ENCODE results near the gene LIX1. TPM values are rescaled to one million over a fixed set of nuclear protein-coding genes. Genes with fewer than 3 reads are reported as not detected.

LIX1 gene
- total RNA-seq, 2 experiments from 2014 or later = not detected

DNA sequence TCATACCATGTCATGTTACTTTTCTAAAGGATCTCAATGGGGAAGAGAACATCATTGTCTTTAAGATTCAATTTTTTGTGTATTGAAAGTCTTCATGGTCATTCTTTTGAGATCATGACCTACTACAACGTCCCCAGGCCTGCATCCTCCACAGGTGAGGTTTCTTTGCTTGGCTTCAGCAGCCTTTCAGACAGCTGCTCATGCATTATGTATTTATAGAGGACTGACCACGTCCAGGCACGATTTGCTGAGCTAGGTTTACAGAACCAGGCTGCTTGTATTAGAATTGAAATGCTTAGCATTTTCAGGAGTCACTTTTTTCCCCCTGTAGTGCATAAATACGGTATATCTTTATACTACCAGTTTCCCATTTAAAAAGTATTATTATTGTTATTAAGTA, 70.4 kb downstream of the LIX1 start:
- Mint-ChIP-seq H3K27ac (no peak overlapping the region), H3K4me3 (no peak overlapping the region), H3K36me3 (ENCODE audit: low read depth) (no peaks in the 10 kb centered on the region), H3K9me3 (ENCODE audit: insufficient read depth) (no peaks in the 10 kb centered on the region), H3K4me1 (ENCODE audit: low read depth) (no peaks in the 10 kb centered on the region), H3K27me3 (ENCODE audit: low read depth) (peaks cover 7% of the 10 kb centered on the region)
- POLR2A ChIA-PET = no interaction called here
- no peak for ATAC-seq
- CTCF ChIA-PET = interaction anchor here (0.8 kb wide), 1 partner anchor 70 kb away, joined by 3 read pairs; the partner anchor contains the start of gene LIX1
- no peak for DNase-seq

- DNase-seq (no peak), ATAC-seq (no peak)
- POLR2A ChIA-PET = no interaction called here
- Mint-ChIP-seq H3K27ac (no peak overlapping the region), H3K4me1 (ENCODE audit: low read depth) (no peaks in the 10 kb centered on the region), H3K9me3 (ENCODE audit: insufficient read depth) (no peaks in the 10 kb centered on the region), H3K36me3 (ENCODE audit: low read depth) (no peaks in the 10 kb centered on the region), H3K27me3 (ENCODE audit: low read depth) (peaks cover 9% of the 10 kb centered on the region), H3K4me3 (no peak overlapping the region)
- CTCF ChIA-PET = interaction anchor here (1.1 kb wide), 1 partner anchor 74 kb away, joined by 3 read pairs; no protein-coding TSS in a partner anchor
Measured at GRCh38 chr5:97071101-97071500, 71.3 kb downstream of the LIX1 start.

DNA sequence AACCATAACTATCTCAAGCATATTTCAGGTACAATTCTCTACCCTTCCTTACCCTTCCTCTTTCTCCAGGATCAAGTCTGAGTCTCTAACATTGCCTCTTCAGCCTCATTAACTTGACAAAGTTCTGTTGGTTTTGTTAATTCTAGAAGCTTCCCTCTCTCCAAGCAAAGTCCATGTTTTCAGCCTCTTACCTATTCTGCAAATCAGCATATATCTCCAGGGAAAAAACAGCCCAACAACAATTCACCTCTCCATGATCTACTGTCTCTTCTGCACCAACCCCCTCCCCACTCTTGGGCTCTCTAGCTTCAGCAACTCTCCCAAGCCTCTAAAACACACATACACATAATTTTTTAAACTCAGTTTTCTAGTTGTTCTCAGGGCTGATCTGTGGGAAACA, 72.2 kb downstream of the LIX1 start:
- Mint-ChIP-seq H3K27ac (no peak overlapping the region), H3K27me3 (ENCODE audit: low read depth) (peaks cover 9% of the 10 kb centered on the region), H3K9me3 (ENCODE audit: insufficient read depth) (no peaks in the 10 kb centered on the region), H3K4me3 (no peak overlapping the region), H3K4me1 (ENCODE audit: low read depth) (no peaks in the 10 kb centered on the region), H3K36me3 (ENCODE audit: low read depth) (no peaks in the 10 kb centered on the region)
- ChIA-PET CTCF (interaction anchor here (0.7 to 1.1 kb wide), 2 partner anchors 73 to 201 kb away, joined by 3 read pairs; no protein-coding TSS in a partner anchor), POLR2A (no interaction called here)
- DNase-seq (no peak), ATAC-seq (no peak)

DNA sequence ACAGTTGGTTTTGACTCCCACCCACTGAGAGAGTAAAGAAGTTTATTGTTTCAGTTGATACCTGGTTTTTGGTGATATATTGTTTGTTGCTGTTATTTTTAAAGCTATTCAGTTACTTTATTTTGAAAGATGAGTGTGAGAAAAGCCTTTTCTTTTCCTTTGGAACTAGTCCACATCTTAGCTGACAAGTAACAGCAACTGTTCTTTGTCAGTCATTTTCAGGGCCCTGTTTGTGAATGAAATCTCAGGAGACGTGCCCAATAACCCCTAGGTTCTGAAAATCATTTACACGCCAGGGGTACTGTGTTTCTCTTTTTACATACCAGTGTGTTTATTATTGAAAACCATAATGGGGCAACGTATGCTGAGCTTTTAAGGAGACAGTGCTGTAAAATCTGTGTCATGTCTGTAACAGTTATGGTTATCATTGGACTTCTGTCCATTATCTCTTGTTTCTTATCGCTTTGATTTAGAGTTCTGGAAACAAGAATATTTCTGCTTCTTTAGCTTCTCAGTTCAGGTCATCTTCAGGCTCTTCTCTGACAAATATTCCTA, 75.0 kb downstream of the LIX1 start:
- DNase-seq (no peak), ATAC-seq (no peak)
- no peaks in the 10 kb centered on the region for H3K9me3 Mint-ChIP-seq (ENCODE audit: insufficient read depth)
- H3K27me3 Mint-ChIP-seq (ENCODE audit: low read depth) = peaks cover 9% of the 10 kb centered on the region
- H3K4me3 Mint-ChIP-seq = no peak overlapping the region
- POLR2A ChIA-PET = interaction anchor here (0.9 kb wide), 1 partner anchor 22 kb away, joined by 3 read pairs; no protein-coding TSS in a partner anchor
- H3K36me3 Mint-ChIP-seq (ENCODE audit: low read depth) = no peaks in the 10 kb centered on the region
- H3K4me1 Mint-ChIP-seq (ENCODE audit: low read depth) = peaks cover 2% of the 10 kb centered on the region
- H3K27ac Mint-ChIP-seq = no peak overlapping the region
- CTCF ChIA-PET = interaction anchor here (1.0 to 1.3 kb wide), 2 partner anchors 70 to 198 kb away, joined by 3 to 5 read pairs; no protein-coding TSS in a partner anchor

- Mint-ChIP-seq H3K9me3 (ENCODE audit: insufficient read depth) (no peaks in the 10 kb centered on the region), H3K27ac (no peak overlapping the region), H3K4me3 (no peak overlapping the region), H3K4me1 (ENCODE audit: low read depth) (peaks cover 2% of the 10 kb centered on the region), H3K36me3 (ENCODE audit: low read depth) (no peaks in the 10 kb centered on the region), H3K27me3 (ENCODE audit: low read depth) (peaks cover 9% of the 10 kb centered on the region)
- POLR2A ChIA-PET = no interaction called here
- CTCF ChIA-PET = interaction anchor here (1.1 kb wide), 1 partner anchor 96 kb away, joined by 3 read pairs; no protein-coding TSS in a partner anchor
- ATAC-seq (no peak), DNase-seq (no peak)
Measured at GRCh38 chr5:97065475-97065874, 76.9 kb downstream of the LIX1 start.

GRCh38 chr5:97063251-97063650, 79.2 kb downstream of the LIX1 start:
- Mint-ChIP-seq H3K9me3 (ENCODE audit: insufficient read depth) (no peaks in the 10 kb centered on the region), H3K27me3 (ENCODE audit: low read depth) (peaks cover 9% of the 10 kb centered on the region), H3K36me3 (ENCODE audit: low read depth) (no peaks in the 10 kb centered on the region), H3K27ac (no peak overlapping the region), H3K4me1 (ENCODE audit: low read depth) (peaks cover 2% of the 10 kb centered on the region), H3K4me3 (no peak overlapping the region)
- ChIA-PET POLR2A (no interaction called here), CTCF (interaction anchor here (2.0 kb wide), 1 partner anchor 98 kb away, joined by 7 read pairs; no protein-coding TSS in a partner anchor)
- DNase-seq (no peak), ATAC-seq (no peak)

DNA sequence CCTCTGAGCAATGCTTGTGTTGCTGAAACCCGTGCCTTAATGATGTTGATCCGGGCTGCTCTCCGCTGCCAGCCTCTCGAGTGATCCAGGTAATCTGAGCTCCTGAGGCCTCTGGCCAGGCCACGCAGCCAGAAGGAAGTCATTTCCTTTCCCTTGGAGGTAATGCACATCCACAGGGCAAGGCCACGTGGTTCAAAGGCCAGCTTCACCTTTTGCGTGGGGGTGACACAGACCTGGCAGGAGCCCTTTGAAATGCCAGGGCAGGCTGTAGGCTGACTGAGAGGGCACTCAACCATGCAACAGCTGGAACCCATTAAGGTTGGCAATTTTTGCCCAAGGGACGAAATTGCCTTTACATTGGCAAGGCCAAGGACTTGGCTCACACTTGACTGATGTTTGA, 80.4 kb downstream of the LIX1 start:
- Mint-ChIP-seq H3K9me3 (ENCODE audit: insufficient read depth) (no peaks in the 10 kb centered on the region), H3K27ac (no peak overlapping the region), H3K36me3 (ENCODE audit: low read depth) (no peaks in the 10 kb centered on the region), H3K27me3 (ENCODE audit: low read depth) (peaks cover 6% of the 10 kb centered on the region), H3K4me1 (ENCODE audit: low read depth) (peaks cover 4% of the 10 kb centered on the region), H3K4me3 (no peak overlapping the region)
- CTCF ChIA-PET = interaction anchor here (0.7 to 2.0 kb wide), 2 partner anchors 17 to 100 kb away, joined by 3 to 7 read pairs; no protein-coding TSS in a partner anchor
- POLR2A ChIA-PET = no interaction called here
- no peak for DNase-seq
- no peak for ATAC-seq

DNA sequence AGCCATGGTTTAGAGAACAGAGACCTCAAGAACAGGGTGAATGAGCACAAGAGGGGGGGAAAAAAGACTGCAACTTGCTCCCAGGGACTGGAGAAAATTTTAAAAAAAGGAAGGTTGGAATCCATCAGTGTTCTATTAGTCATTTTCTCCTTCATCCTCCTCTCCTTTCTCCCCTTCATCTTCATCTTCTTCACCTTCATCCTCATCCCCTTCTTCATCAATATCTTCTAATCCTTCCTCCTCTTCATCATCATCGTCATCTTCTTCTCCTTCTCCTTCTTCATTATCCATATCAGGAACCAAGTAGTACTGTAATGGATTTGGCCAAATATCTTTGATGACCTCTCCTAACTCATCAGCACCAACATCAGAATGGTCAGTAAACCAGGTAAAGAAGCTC, 86.1 kb downstream of the LIX1 start:
- no peak overlapping the region for H3K27ac Mint-ChIP-seq
- peaks cover 21% of the 10 kb centered on the region for H3K27me3 Mint-ChIP-seq (ENCODE audit: low read depth)
- H3K4me1 Mint-ChIP-seq (ENCODE audit: low read depth) = peaks cover 5% of the 10 kb centered on the region
- ChIA-PET CTCF (no interaction called here), POLR2A (no interaction called here)
- H3K36me3 Mint-ChIP-seq (ENCODE audit: low read depth) = no peaks in the 10 kb centered on the region
- H3K9me3 Mint-ChIP-seq (ENCODE audit: insufficient read depth) = no peaks in the 10 kb centered on the region
- DNase-seq (no peak), ATAC-seq (no peak)
- H3K4me3 Mint-ChIP-seq = no peak overlapping the region

DNA sequence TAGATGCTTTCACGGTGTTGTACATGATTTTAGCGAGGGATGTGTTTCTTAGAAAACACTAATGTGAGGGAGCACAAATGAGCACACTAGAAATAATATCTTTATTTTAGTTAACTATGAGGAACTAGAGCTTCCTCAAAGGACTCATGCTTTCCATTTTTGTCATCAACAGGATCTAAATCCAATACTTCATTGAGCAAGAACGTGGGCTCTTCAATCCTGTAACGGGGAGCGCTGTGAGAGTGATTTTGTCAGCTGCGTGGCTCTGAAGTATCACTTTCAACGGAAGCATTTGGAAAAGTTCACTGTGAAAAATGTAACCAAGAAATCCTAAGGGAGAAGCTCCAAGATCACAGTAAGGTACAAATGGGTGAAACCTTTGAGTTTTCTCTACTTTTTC, 93.2 kb downstream of the LIX1 start:
- Mint-ChIP-seq H3K4me3 (no peak overlapping the region), H3K4me1 (ENCODE audit: low read depth) (peaks cover 8% of the 10 kb centered on the region), H3K27me3 (ENCODE audit: low read depth) (peaks cover 34% of the 10 kb centered on the region), H3K36me3 (ENCODE audit: low read depth) (no peaks in the 10 kb centered on the region), H3K27ac (no peak overlapping the region), H3K9me3 (ENCODE audit: insufficient read depth) (no peaks in the 10 kb centered on the region)
- DNase-seq = no peak
- no peak for ATAC-seq
- ChIA-PET POLR2A (no interaction called here), CTCF (interaction anchor here (1.1 to 1.4 kb wide), 3 partner anchors 12 to 112 kb away, joined by 3 to 4 read pairs (median 3); partner anchors contain the start of gene LIX1)

DNA sequence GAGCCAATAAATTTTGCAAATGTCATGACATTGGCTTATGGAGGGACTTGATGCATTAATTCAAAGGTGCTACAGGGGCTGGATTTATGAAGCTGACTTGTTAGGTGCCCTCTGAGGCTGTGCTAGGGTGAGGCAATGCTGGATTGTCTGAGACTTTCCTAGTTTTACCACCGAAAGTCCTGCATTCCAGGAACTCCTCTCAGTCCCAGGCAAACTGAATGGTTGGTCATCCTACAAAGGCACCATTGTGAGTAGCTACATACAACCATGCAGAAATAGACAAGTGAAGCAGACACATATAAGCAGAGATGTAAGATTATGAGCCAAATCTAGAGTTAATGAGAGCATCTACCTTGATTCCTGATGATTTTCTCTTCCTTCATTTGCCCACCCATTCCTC, 95.3 kb downstream of the LIX1 start:
- ChIA-PET POLR2A (no interaction called here), CTCF (interaction anchor here (1.0 to 4.6 kb wide), 4 partner anchors 56 to 178 kb away, joined by 3 to 23 read pairs (median 4); partner anchors contain the start of gene LIX1)
- H3K4me1 Mint-ChIP-seq (ENCODE audit: low read depth) = peaks cover 8% of the 10 kb centered on the region
- no peaks in the 10 kb centered on the region for H3K9me3 Mint-ChIP-seq (ENCODE audit: insufficient read depth)
- peaks cover 19% of the 10 kb centered on the region for H3K27me3 Mint-ChIP-seq (ENCODE audit: low read depth)
- H3K27ac Mint-ChIP-seq = no peak overlapping the region
- ATAC-seq (no peak), DNase-seq (no peak)
- no peaks in the 10 kb centered on the region for H3K36me3 Mint-ChIP-seq (ENCODE audit: low read depth)
- no peak overlapping the region for H3K4me3 Mint-ChIP-seq

- CTCF ChIA-PET = interaction anchor here (0.9 to 4.6 kb wide), 9 partner anchors 11 to 178 kb away, joined by 3 to 23 read pairs (median 4); partner anchors contain the start of gene LIX1
- H3K36me3 Mint-ChIP-seq (ENCODE audit: low read depth) = no peaks in the 10 kb centered on the region
- H3K9me3 Mint-ChIP-seq (ENCODE audit: insufficient read depth) = no peaks in the 10 kb centered on the region
- H3K27ac Mint-ChIP-seq = no peak overlapping the region
- peaks cover 15% of the 10 kb centered on the region for H3K27me3 Mint-ChIP-seq (ENCODE audit: low read depth)
- ATAC-seq (no peak), DNase-seq (no peak)
- peaks cover 8% of the 10 kb centered on the region for H3K4me1 Mint-ChIP-seq (ENCODE audit: low read depth)
- POLR2A ChIA-PET = no interaction called here
- H3K4me3 Mint-ChIP-seq = no peak overlapping the region
Measured at GRCh38 chr5:97046270-97046982, 96.0 kb downstream of the LIX1 start.

DNA sequence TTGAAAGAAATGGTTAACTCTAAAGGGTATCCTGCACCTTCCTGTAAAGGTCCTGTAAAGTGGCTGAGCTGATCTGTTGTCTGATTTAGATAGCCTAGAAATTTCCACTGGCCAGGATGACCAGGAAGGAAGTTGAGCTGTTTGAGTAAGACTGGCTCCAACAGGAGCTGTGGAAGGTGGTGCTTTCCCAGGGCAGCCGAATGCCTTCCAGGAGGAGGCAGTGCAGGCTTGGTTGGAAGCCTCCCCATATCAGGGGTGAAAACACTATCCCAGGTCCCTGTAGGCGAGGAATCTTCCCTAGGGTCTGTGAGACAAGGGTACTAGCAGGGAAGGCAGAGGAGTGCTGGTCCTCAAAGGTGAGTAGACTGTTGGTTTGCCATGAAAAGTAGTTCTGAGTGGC, 98.4 kb downstream of the LIX1 start:
- H3K4me1 Mint-ChIP-seq (ENCODE audit: low read depth) = no peaks in the 10 kb centered on the region
- H3K27me3 Mint-ChIP-seq (ENCODE audit: low read depth) = peaks cover 11% of the 10 kb centered on the region
- POLR2A ChIA-PET = interaction anchor here (0.7 kb wide), 1 partner anchor 151 kb away, joined by 3 read pairs; no protein-coding TSS in a partner anchor
- no peaks in the 10 kb centered on the region for H3K9me3 Mint-ChIP-seq (ENCODE audit: insufficient read depth)
- peaks cover under 1% of the 10 kb centered on the region for H3K36me3 Mint-ChIP-seq (ENCODE audit: low read depth)
- H3K4me3 Mint-ChIP-seq = no peak overlapping the region
- CTCF ChIA-PET = interaction anchor here (1.1 to 4.6 kb wide), 3 partner anchors 105 to 178 kb away, joined by 3 to 23 read pairs (median 3); no protein-coding TSS in a partner anchor
- no peak for ATAC-seq
- DNase-seq = no peak
- H3K27ac Mint-ChIP-seq = no peak overlapping the region
